DMS153 treated with DMSO at 0.1 percent for 48 hours (cell line): ENCODE measurements around the gene TRPV2.

ENCODE experiments used
- DNase-seq: peaks from one replicate; lab custom pipeline; 2025; ENCODE audit not compliant: unreplicated experiment; lab: John Stamatoyannopoulos, UW

The TRPV2 gene

GRCh38 chr17:16406742-16407674, 8.4 kb upstream of the TRPV2 start:
- no peak for DNase-seq

- DNase-seq: peak; percentile 2
Measured at GRCh38 chr17:16407911-16408588, 7.3 kb upstream of the TRPV2 start.

GRCh38 chr17:16417399-16417798, 2.0 kb downstream of the TRPV2 start:
- no peak for DNase-seq

- DNase-seq: no peak
Measured at GRCh38 chr17:16417896-16418684, 2.7 kb downstream of the TRPV2 start.

- no peak for DNase-seq
Measured at GRCh38 chr17:16418685-16419068, 3.3 kb downstream of the TRPV2 start.

- DNase-seq: no peak
Measured at GRCh38 chr17:16419074-16419928, 3.9 kb downstream of the TRPV2 start.

- DNase-seq: no peak
Measured at GRCh38 chr17:16419929-16420271, 4.5 kb downstream of the TRPV2 start.

- DNase-seq: no peak
Measured at GRCh38 chr17:16422416-16422815, 7.0 kb downstream of the TRPV2 start.

- DNase-seq: no peak
Measured at GRCh38 chr17:16423226-16423872, 8.0 kb downstream of the TRPV2 start.

GRCh38 chr17:16425202-16425601, 9.8 kb downstream of the TRPV2 start:
- no peak for DNase-seq

- no peak for DNase-seq
Measured at GRCh38 chr17:16425698-16426659, 10.6 kb downstream of the TRPV2 start.

GRCh38 chr17:16427020-16427419, 11.6 kb downstream of the TRPV2 start:
- DNase-seq: no peak

- no peak for DNase-seq
Measured at GRCh38 chr17:16428098-16428882, 12.9 kb downstream of the TRPV2 start.

GRCh38 chr17:16429083-16429482, 13.7 kb downstream of the TRPV2 start:
- no peak for DNase-seq

- no peak for DNase-seq
Measured at GRCh38 chr17:16430650-16431049, 15.3 kb downstream of the TRPV2 start.

GRCh38 chr17:16432017-16432416, 16.6 kb downstream of the TRPV2 start:
- DNase-seq: no peak

- DNase-seq: no peak
Measured at GRCh38 chr17:16433514-16433913, 18.1 kb downstream of the TRPV2 start.

- DNase-seq: no peak
Measured at GRCh38 chr17:16434662-16435061, 19.3 kb downstream of the TRPV2 start.
